Measurements from ENCODE around the gene ARHGAP31. TPM values are rescaled to one million over a fixed set of nuclear protein-coding genes. Genes with fewer than 3 reads are reported as not detected.

Gene ARHGAP31
- total and polyA plus RNA-seq, 2 of the 8 experiments (the other 6 are each of a cell fraction or from before 2014, with no cell fraction given), result 1.1 to 7.6 TPM

GRCh38 chr3:119437691-119438258 is 143.6 kb downstream of the ARHGAP31 start:
- CTCF ChIA-PET (ENCODE audit: partially characterized antibody), result no interaction called here
- FAIRE-seq, result no peak
- POLR2A ChIA-PET (ENCODE audit: partially characterized antibody), result no interaction called here

More at GRCh38 chr3:119437691-119438258, 143.6 kb downstream of the ARHGAP31 start:
- H4K20me1 ChIP-seq (replicated peaks in 1 of 2; ENCODE audit: control insufficient read depth in 1 of 2, insufficient read depth in 2 of 2, low read length in 2 of 2), result no peaks in the 10 kb centered on the region
- DNase-seq (ENCODE audit: low read depth in 1 of 2, low spot score in 2 of 2), result no peak
- H3K27me3 ChIP-seq (replicated peaks in 1 of 4; ENCODE audit: control insufficient read depth in 3 of 4, extremely low read depth in 1 of 4, insufficient read depth in 3 of 4, low read length in 3 of 4), result no peaks in the 10 kb centered on the region
- H3K4ac ChIP-seq (replicated peaks; ENCODE audit: insufficient read length, low read depth, low read length), result no peak overlapping the region
- no peaks in the 10 kb centered on the region for H3K79me1 ChIP-seq (ENCODE audit: low read depth, low read length)
- H3K79me2 ChIP-seq (ENCODE audit: control insufficient read depth in 1 of 2, insufficient read depth in 2 of 2, low read length in 2 of 2), result no peaks in the 10 kb centered on the region
- no peaks in the 10 kb centered on the region for H3K9me3 ChIP-seq (ENCODE audit: insufficient read depth in 2 of 2, low read depth in 1 of 2, low read length in 1 of 2)
- peaks cover 21 to 56% (median 42%) of the 10 kb centered on the region in 4 experiments for H3K36me3 ChIP-seq (ENCODE audit: control insufficient read depth in 2 of 4, insufficient read depth in 4 of 4, low read length in 3 of 4)
- H4K91ac ChIP-seq (replicated peaks; ENCODE audit: insufficient read length, low read length), result no peak overlapping the region
- no peak overlapping the region for H3K18ac ChIP-seq (ENCODE audit: extremely low read depth, low read length)
- H4K5ac ChIP-seq (ENCODE audit: insufficient read length, low read depth, low read length), result no peak overlapping the region
- H3K56ac ChIP-seq (replicated peaks; ENCODE audit: insufficient read length, low read depth, low read length), result no peak overlapping the region
- no peak overlapping the region for H2BK15ac ChIP-seq (ENCODE audit: low read length)
- no peak overlapping the region for H3K23ac ChIP-seq (ENCODE audit: insufficient read length)
- H2AFZ ChIP-seq (ENCODE audit: low read length), result no peak overlapping the region
- TF ChIP-seq SAP30 (IDR thresholded peaks at IDR 0.05; ENCODE audit: insufficient read depth, insufficient replicate concordance, low read length) (no peak), MAX (IDR thresholded peaks at IDR 0.05) (no peak), ATF3 (IDR thresholded peaks at IDR 0.05; ENCODE audit: insufficient read depth, low read depth, low read length) (no peak), TAF1 (IDR thresholded peaks at IDR 0.05; ENCODE audit: low read depth, low read length) (no peak)
- H3K4me2 ChIP-seq (ENCODE audit: insufficient read depth in 1 of 2, low read depth in 2 of 2, low read length in 2 of 2), result no peak overlapping the region
- H3K27ac ChIP-seq (ENCODE audit: low read depth, low read length), result no peak overlapping the region
- H2BK20ac ChIP-seq (ENCODE audit: low read length), result no peak overlapping the region
- no peak overlapping the region for H3K9ac ChIP-seq (replicated peaks in 1 of 4; ENCODE audit: extremely low read depth in 1 of 4, low read depth in 3 of 4, low read length in 3 of 4)
- no peak overlapping the region for H2BK5ac ChIP-seq (ENCODE audit: low read depth, low read length)
- no peak overlapping the region; the same call in 1 of the 2 replicates for H4K8ac ChIP-seq (ENCODE audit: extremely low read depth, insufficient read depth, low read length)
- H3K4me1 ChIP-seq (replicated peaks in 1 of 4; ENCODE audit: control insufficient read depth in 3 of 4, insufficient read depth in 4 of 4, low read length in 3 of 4), result no peaks in the 10 kb centered on the region
- WGBS, 2 experiments (ENCODE audit: extremely low coverage in 1 of 2, insufficient coverage in 1 of 2, insufficient read length in 1 of 2, insufficient replicate concordance in 2 of 2, low coverage in 1 of 2, low lambda C conversion rate in 2 of 2, missing lambda C conversion rate in 1 of 2), result 93% methylated on average over 6 of the region's 6 CpGs; no CpG with 5 or more reads in 1 of the 2 experiments
- no peak overlapping the region for H3K14ac ChIP-seq (ENCODE audit: insufficient read length)
- H2BK12ac ChIP-seq (ENCODE audit: low read depth, low read length), result no peak overlapping the region
- no peaks in the 10 kb centered on the region for H3K23me2 ChIP-seq (ENCODE audit: low read depth, low read length)
- no peak overlapping the region for H2AK5ac ChIP-seq (ENCODE audit: low read depth, low read length)
- no peak overlapping the region for H3K4me3 ChIP-seq (ENCODE audit: extremely low read depth in 1 of 4, insufficient read depth in 2 of 4, low read depth in 3 of 4, low read length in 4 of 4)
- H2BK120ac ChIP-seq (replicated peaks; ENCODE audit: low read depth, low read length), result no peak overlapping the region

All from H1 (cell line).